GM23248 (cell line): ENCODE results near the gene WNT2B. TPM values are rescaled to one million over a fixed set of nuclear protein-coding genes. Genes with fewer than 3 reads are reported as not detected.
A peak's percentile ranks its signal among the peaks of the same experiment; 100 is the strongest.

Source experiments
- DNase-seq: peaks from one replicate; pipeline ENCODE4 v3.0.0-alpha.2; 2015
- H2AFZ ChIP-seq: fragments of 200-600 bp; sonication (generic); 2 replicates; pipeline ENCODE4 v1.6.1; 2016; ENCODE audit warnings: antibody characterized with exemption
- H3F3A ChIP-seq: fragments of 200-600 bp; sonication (generic); 2 replicates; pipeline ENCODE4 v1.6.1; 2016; ENCODE audit warnings: mild to moderate bottlenecking, antibody characterized with exemption, mixed run types; ENCODE audit not compliant: insufficient read depth
- H3K27ac ChIP-seq: fragments of 200-600 bp; sonication (generic); 2 replicates; pipeline ENCODE4 v1.5.1; 2016; ENCODE audit warnings: mild to moderate bottlenecking
- H3K27me3 ChIP-seq: fragments of 200-600 bp; sonication (generic); replicated peaks from 2 replicates; pipeline ENCODE4 v1.6.1; 2016; ENCODE audit warnings: mild to moderate bottlenecking; ENCODE audit not compliant: insufficient read depth
- H3K36me3 ChIP-seq: fragments of 200-600 bp; sonication (generic); 2 replicates; pipeline ENCODE4 v1.6.1; 2016; ENCODE audit warnings: low read depth, mild to moderate bottlenecking
- H3K4me1 ChIP-seq: fragments of 200-600 bp; sonication (generic); 2 replicates; pipeline ENCODE4 v1.6.1; 2016; ENCODE audit warnings: mild to moderate bottlenecking; ENCODE audit not compliant: insufficient read depth
- H3K4me2 ChIP-seq: fragments of 200-600 bp; sonication (generic); one replicate; pipeline ENCODE4 v1.6.1; 2016; ENCODE audit warnings: mild to moderate bottlenecking; ENCODE audit not compliant: unreplicated experiment
- H3K4me3 ChIP-seq: fragments of 200-600 bp; sonication (generic); 2 replicates; pipeline ENCODE4 v1.5.1; 2016; ENCODE audit warnings: mild to moderate bottlenecking
- H3K79me2 ChIP-seq: fragments of 200-600 bp; sonication (generic); 2 replicates; pipeline ENCODE4 v1.6.1; 2016; ENCODE audit warnings: mild to moderate bottlenecking; ENCODE audit not compliant: insufficient read depth
- H3K9ac ChIP-seq: fragments of 200-600 bp; sonication (generic); 2 replicates; pipeline ENCODE4 v1.6.1; 2016; ENCODE audit warnings: mild to moderate bottlenecking
- H3K9me2 ChIP-seq: fragments of 200-600 bp; sonication (generic); 2 replicates; pipeline ENCODE4 v1.6.1; 2016; ENCODE audit warnings: mixed run types, mild to moderate bottlenecking, moderate library complexity; ENCODE audit not compliant: insufficient read depth
- H3K9me3 ChIP-seq: fragments of 200-600 bp; sonication (generic); one replicate; pipeline ENCODE4 v1.6.1; 2017; ENCODE audit warnings: low read depth
- H4K20me1 ChIP-seq: fragments of 200-600 bp; sonication (generic); 2 replicates; pipeline ENCODE4 v1.6.0; 2016; ENCODE audit not compliant: insufficient read depth
- EZH2 ChIP-seq: fragments of 200-600 bp; sonication (generic); IDR thresholded peaks from 2 replicates; pipeline ENCODE4 v1.6.1; 2018; ENCODE audit warnings: antibody characterized with exemption, mild to moderate bottlenecking; ENCODE audit not compliant: insufficient read depth, poor library complexity, severe bottlenecking
- EZH2phosphoT487 ChIP-seq: fragments of 200-600 bp; sonication (generic); IDR thresholded peaks from 2 replicates; pipeline ENCODE4 v1.6.1; 2018; ENCODE audit warnings: antibody characterized with exemption, moderate library complexity, mild to moderate bottlenecking, low read depth; ENCODE audit not compliant: insufficient read depth
- WGBS, 2 experiments: methylation state at CpG; one replicate each; pipeline ENCODE4 v1.1.6; 2015 to 2017; ENCODE audit warnings: low lambda C conversion rate in 2 of 2, low coverage in 1 of 2; ENCODE audit errors: missing lambda C conversion rate in 2 of 2; 5-methylcytosine and 5-hydroxymethylcytosine counted together
- in situ Hi-C: fragments of 300-500 bp; cut with MboI; formaldehyde crosslinking; loops from 2 replicates; pipeline ENCODE4 v1.15.0; 2020
- polyA plus RNA-seq: library from polyadenylated mRNA; unstranded; fragments of >200 nt; fragmentation: Nextera tagmentation; extraction: Ambion mirVana; gene quantifications from 2 replicates; pipeline ENCODE4 v1.2.1, GENCODE V29; 2016
- total RNA-seq: library from RNA; depleted of rRNA; stranded (reverse); fragments of >200 nt; shearing (Covaris generic); gene quantifications from 2 replicates; pipeline ENCODE4 v1.2.3, GENCODE V29; 2014

The WNT2B gene
- total and polyA plus RNA-seq, 2 experiments from 2014 or later = 0.61 to 2.1 TPM

- Histone ChIP-seq H3K4me1 (peaks cover 44% of the 10 kb centered on the region), H3K9ac (no peak overlapping the region), H3F3A (peaks cover 17% of the 10 kb centered on the region), H2AFZ (no peak overlapping the region), H4K20me1 (no peaks in the 10 kb centered on the region), H3K9me2 (no peaks in the 10 kb centered on the region), H3K4me2 (peak overlapping the region; percentile 50), H3K27me3 (no peaks in the 10 kb centered on the region), H3K79me2 (no peaks in the 10 kb centered on the region), H3K27ac (peak overlapping the region; percentile 35), H3K4me3 (no peak overlapping the region), H3K9me3 (no peaks in the 10 kb centered on the region), H3K36me3 (no peaks in the 10 kb centered on the region)
- peak; percentile 87 for DNase-seq
- WGBS, 2 experiments = 22 to 24% methylated on average over 1 of the region's 1 CpG
- in situ Hi-C loops = no loop called here
- no peak for TF ChIP-seq EZH2phosphoT487
- no peak for TF ChIP-seq EZH2
These were observed 13.9 kb downstream of the WNT2B start for GRCh38 chr1:112522621-112523020.

- peaks cover 60% of the 10 kb centered on the region for H3K4me1 ChIP-seq
- in situ Hi-C loops = no loop called here
- H3K9ac ChIP-seq = no peak overlapping the region
These were observed 15.5 kb downstream of the WNT2B start for GRCh38 chr1:112524251-112524650.

GRCh38 chr1:112524986-112525385, 16.2 kb downstream of the WNT2B start:
- H3K4me2 ChIP-seq = no peak overlapping the region
- H3K27ac ChIP-seq = no peak overlapping the region
- 93 to 100% methylated on average over 1 of the region's 1 CpG for WGBS, 2 experiments
- H3F3A ChIP-seq = peaks cover 32% of the 10 kb centered on the region
- H3K9me2 ChIP-seq = no peaks in the 10 kb centered on the region
- no peak overlapping the region for H3K9ac ChIP-seq
- H3K9me3 ChIP-seq = no peaks in the 10 kb centered on the region
- no peaks in the 10 kb centered on the region for H4K20me1 ChIP-seq
- no peak for TF ChIP-seq EZH2phosphoT487
- TF ChIP-seq EZH2 = no peak
- no peaks in the 10 kb centered on the region for H3K79me2 ChIP-seq
- no peak for DNase-seq
- peaks cover 66% of the 10 kb centered on the region for H3K4me1 ChIP-seq
- H3K27me3 ChIP-seq = no peaks in the 10 kb centered on the region
- no peaks in the 10 kb centered on the region for H3K36me3 ChIP-seq
- H2AFZ ChIP-seq = no peak overlapping the region
- H3K4me3 ChIP-seq = no peak overlapping the region
- in situ Hi-C loops = no loop called here

More at GRCh38 chr1:112524251-112524650, 15.5 kb downstream of the WNT2B start:
- H3K9me3 ChIP-seq = no peaks in the 10 kb centered on the region
- H3K79me2 ChIP-seq = no peaks in the 10 kb centered on the region
- H3F3A ChIP-seq = peaks cover 26% of the 10 kb centered on the region
- no peak overlapping the region for H3K27ac ChIP-seq
- WGBS, 2 experiments = 62 to 71% methylated on average over 8 of the region's 8 CpGs
- H3K36me3 ChIP-seq = no peaks in the 10 kb centered on the region
- no peaks in the 10 kb centered on the region for H3K9me2 ChIP-seq
- no peak overlapping the region for H2AFZ ChIP-seq
- TF ChIP-seq EZH2phosphoT487 (no peak), EZH2 (no peak)
- no peaks in the 10 kb centered on the region for H3K27me3 ChIP-seq
- DNase-seq = peak; percentile 48
- no peak overlapping the region for H3K4me2 ChIP-seq
- H4K20me1 ChIP-seq = no peaks in the 10 kb centered on the region
- H3K4me3 ChIP-seq = no peak overlapping the region

- TF ChIP-seq EZH2phosphoT487 (no peak), EZH2 (no peak)
- Histone ChIP-seq H3K4me2 (peak overlapping the region; percentile 30), H4K20me1 (no peaks in the 10 kb centered on the region), H2AFZ (no peak overlapping the region), H3K27me3 (no peaks in the 10 kb centered on the region), H3K9me3 (no peaks in the 10 kb centered on the region), H3K9me2 (no peaks in the 10 kb centered on the region), H3K9ac (no peak overlapping the region), H3K36me3 (no peaks in the 10 kb centered on the region), H3K4me1 (peaks cover 66% of the 10 kb centered on the region), H3K4me3 (peak overlapping the region; percentile 22; the same call in 1 of the 2 replicates), H3F3A (peaks cover 33% of the 10 kb centered on the region), H3K27ac (peak overlapping the region; percentile 17; the same call in 1 of the 2 replicates), H3K79me2 (no peaks in the 10 kb centered on the region)
- in situ Hi-C loops = no loop called here
- peak; percentile 50 for DNase-seq
- WGBS, 2 experiments = 25 to 26% methylated on average over 4 of the region's 4 CpGs
These were observed 18.7 kb downstream of the WNT2B start for GRCh38 chr1:112527266-112528010.
